ENCODE measurements around the gene AQP3.

DNA sequence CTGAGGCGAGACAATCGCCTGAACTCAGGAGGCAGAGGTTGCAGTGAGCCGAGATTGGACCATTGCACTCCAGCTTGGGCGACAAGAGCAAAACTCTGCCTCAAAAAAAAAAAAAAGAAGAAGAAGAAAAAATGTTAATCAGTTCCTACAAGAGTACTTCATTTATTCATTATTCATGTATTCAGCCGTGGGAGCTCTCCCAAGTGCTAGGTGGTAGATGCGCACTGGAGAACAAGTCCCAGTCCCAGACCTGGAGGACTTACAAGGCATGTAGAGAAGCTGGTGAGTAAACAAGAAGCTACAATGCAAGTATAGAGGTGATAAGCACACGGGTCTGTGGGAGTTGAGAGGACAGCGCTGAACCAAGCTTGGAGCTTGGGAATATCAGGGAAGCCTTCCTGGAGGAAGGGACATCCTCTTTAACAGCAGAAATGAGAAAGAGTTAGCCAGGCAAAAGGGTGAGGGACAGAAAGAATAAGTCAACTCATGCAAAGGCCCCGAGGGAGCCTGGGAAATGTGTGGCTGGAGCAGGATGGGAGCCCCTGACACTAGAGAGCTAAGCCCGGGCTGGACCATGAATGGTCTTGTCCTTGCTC is 27.6 kb downstream of the AQP3 start:
- TF ChIP-seq, protein P1, sequence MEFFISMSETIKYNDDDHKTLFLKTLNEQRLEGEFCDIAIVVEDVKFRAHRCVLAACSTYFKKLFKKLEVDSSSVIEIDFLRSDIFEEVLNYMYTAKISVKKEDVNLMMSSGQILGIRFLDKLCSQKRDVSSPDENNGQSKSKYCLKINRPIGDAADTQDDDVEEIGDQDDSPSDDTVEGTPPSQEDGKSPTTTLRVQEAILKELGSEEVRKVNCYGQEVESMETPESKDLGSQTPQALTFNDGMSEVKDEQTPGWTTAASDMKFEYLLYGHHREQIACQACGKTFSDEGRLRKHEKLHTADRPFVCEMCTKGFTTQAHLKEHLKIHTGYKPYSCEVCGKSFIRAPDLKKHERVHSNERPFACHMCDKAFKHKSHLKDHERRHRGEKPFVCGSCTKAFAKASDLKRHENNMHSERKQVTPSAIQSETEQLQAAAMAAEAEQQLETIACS (CRISPR knock-in tag; IDR thresholded peaks at IDR 0.05): no peak
- no peak for TF ChIP-seq SNAI1 (CRISPR knock-in tag; IDR thresholded peaks at IDR 0.05; ENCODE audit: borderline replicate concordance)

Data from HepG2 (cell line).